ENCODE data around the gene TNFRSF13B.

The TNFRSF13B gene

DNA sequence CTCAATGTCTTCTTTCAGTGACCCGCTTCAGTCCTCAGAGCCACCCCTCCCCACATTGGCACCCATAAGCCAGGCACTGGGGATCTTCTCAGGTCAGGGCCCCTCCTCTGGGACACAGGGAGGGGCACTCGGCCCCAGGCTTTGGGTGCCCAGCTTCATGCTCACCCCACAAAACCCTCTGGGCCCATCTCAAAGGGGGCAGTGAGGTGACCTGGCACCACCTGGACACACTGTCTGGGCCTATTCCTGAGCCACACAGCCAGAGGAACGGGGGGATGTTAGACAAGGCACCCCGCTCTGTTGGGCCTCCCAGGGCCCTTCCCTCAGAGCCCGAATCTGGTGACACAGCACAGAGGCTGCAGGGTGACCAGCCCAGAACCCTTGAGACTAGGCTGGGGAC lies 36.1 kb downstream of the TNFRSF13B start:
- DNase-seq = no peak

DNA sequence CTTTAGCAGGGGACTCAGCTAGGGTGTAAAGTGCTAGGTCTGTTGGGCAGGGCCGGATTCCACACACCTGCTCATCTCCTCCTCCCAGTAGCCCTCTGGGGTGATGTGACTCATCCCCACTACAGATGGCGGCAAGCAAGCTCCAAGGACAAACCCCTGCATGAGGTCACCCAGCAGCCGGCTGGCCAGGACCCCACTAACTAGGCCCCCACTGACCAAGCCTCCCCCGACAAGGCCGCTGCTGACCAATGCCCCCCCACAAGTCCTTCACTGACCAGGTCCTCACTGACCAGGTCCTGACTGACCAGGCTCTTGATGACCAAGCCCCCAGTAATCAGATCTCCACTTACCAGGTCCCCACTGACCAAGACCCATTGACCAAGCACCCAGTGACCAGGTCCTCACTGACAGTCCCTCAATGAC lies 36.7 kb downstream of the TNFRSF13B start:
- DNase-seq = no peak

DNA sequence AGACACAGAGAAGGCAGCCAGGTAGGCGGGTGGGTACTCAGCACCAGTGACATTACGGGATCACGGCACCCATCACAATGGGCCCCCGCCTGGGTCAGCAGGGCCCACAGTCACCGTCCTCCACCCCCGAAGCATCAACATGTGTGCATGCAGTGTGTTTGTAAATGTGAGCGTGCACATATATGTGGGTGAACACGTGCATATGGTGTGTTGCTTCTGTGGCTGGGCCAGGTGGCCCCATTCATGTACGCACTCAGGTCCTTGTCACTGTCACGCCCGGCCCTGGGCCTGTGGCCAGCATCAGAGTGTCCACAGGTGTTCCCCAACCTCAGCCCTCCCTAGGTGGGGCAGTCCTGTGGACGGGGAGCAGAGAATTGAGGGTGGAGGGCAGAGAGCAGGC lies 37.1 kb downstream of the TNFRSF13B start:
- no peak for DNase-seq

DNA sequence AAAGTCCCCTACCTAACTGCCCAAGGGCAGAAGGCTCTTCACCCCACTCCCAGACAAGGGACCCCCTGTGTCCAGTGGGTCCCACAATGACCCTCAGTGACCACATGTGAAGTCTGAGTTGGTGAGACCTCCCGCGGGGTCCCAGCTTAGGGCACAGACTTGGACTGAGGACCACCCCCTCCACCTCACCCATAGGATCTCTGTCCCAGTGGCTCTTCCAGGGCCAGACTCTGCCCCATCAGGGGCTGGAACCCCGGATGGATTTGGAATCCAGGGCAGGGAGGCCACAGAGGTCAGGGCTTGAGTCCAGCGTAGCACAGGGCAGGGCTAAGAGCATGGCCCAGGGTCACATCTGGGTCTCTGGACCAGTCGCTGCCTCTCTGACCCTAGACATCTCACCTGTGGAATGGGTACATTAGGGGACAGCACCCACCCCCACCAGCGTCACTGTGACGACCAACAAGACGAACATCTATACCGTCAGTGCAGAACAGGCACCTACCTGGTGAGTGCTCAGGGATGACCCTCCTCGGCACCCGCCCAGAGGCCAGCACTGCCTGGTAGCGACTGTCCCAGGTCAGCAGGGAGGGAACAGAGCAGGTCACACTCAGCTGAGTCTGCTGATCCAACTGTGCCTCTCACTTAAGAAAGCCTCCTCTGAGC lies 37.7 kb downstream of the TNFRSF13B start:
- no peak for DNase-seq

DNA sequence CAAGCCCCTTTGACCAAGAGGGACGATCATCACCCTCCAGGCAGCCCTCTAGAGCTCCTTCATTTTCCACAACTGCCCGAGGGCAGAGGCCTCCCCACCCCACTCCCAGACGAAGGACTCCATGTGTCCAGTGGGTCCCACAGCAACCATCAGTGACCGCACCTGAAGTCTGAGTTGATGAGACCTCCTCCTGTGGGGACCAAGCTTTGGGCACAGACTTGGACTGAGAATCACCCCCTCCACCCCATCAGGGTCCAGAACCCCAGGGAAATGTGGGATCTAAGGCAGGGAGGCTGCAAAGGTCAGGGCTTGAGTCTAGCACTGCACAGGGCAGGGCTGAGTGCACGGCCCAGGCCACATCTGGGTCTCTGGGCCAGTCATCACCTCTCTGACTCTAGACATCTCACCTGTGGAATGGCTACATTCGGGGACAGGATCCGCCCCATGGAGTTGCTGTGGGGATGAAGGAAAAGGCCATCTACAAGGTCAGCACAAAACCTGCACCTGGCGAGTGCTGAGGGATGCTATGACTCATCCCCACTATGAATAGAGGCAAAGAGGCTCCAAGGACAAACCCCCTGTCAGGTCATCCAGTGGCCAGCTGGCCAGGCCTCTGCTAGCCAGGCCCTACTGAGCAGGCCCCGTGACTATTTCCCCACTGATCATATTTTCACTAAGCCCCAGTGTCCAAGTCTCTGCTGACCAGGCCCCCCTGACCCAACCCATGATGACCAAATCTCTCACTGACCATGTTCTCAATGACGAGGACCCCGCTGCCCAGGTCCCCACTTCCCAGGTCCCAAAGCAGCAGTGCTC lies 38.4 kb downstream of the TNFRSF13B start:
- no peak for DNase-seq

DNA sequence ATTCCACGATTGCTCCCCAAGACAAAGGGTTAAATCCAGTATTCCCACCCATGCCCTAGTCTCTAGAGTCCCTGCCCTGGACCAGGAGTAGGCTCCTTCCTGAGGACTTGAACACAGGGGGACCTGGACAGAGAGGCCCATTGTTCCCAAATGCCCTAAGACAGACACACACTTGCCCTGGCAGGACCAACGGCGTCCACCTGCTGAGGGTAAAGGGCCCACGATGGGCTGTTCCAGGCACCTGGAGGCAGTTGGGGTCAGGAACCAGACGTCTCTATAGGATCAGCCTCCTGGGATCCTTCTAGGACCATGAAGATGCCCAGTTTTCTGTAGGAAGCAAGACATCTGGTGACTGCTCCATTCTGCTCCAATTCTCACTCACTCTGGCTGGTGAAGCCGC lies 39.3 kb downstream of the TNFRSF13B start:
- no peak for DNase-seq

DNA sequence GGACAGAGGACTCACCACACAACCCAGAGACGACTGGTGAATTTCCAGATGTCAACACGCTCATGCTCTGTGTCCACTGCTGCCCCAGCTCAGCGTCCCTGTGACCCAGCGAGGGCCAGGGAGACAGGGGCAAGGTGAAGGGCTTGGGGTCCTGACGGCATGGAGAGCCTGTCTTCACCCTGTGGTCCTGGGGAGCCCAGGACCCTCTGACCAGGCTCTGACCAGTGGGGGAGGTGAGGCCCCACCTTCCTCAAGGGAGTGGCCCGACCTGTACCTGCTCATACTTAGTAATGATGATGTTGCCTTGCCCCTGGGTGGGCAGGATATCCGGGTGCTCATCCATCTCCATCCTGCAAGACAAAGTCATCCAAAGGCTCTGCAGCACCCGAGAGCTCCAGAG lies 39.8 kb downstream of the TNFRSF13B start:
- DNase-seq = no peak

DNA sequence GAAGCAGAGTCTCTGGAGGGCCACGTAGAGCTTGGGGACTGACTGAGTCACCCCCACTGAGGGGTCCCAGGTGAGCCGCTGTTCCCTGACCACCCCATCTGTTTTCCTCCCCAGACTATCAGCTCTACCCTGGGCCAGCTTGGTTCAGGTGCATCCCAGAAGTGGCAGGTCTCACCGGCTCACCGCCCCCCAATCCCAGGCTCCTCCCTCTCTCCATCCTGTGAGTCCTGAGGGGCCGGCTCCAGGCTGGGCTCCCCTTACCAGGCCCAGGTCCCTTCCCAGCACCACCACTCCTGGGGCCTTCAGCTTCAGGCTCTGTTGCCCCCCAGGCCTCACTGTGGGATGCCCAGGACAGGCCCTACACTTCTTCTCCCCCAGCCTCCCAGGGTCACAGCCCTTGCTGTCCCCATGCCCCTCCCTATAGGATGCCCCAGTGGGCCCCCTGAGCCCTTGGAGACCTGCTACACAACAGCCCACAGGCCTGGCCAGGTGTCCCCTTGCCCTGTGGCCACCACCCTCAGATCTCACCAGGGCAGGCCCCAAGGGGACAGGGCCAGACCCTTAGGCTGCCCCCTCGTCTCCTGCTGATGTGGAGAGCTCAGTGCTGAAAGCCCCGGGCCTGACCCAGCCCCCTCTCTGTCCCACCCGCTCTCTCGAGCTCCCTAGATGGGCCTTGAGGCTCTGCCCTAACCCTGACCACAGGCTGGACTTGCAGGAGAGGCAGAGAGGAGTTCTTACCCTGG lies 40.4 kb downstream of the TNFRSF13B start:
- DNase-seq = no peak

DNA sequence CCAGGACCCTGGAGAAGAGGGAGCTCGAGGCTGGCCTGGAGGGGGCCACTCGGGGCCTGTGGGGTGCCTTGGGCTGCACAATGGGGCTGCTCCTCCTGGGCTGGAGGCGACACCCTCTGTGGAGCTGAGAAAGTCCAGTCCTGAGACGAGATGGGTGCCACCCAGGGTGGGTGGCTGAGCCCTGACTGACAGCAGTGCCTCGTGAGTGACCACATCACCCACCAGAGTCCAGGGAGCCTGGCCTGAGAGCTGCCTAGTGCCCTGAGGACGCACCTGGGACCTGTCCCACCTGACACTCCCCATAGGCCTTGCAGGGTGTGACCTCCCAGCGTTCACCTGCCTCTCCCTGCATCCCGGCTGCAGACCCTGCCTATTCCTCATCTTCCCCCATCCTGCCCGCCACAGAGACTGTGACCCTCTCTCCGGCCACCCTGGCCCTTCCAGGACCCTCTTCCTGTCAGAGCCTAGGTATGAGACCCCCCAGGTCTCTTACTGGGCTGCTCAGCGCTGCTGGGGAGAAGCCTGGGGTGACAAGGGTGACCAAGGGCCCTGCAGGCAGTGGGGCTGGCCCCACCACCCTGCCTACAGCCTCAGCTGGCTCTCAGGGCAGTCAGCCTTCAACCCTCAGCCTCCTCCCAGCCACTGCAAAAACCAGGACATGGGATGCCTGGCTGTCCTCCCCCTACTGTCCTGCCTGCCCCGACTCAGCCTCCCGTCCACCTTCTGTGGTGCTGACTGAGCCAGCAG lies 41.2 kb downstream of the TNFRSF13B start:
- DNase-seq = no peak

DNA sequence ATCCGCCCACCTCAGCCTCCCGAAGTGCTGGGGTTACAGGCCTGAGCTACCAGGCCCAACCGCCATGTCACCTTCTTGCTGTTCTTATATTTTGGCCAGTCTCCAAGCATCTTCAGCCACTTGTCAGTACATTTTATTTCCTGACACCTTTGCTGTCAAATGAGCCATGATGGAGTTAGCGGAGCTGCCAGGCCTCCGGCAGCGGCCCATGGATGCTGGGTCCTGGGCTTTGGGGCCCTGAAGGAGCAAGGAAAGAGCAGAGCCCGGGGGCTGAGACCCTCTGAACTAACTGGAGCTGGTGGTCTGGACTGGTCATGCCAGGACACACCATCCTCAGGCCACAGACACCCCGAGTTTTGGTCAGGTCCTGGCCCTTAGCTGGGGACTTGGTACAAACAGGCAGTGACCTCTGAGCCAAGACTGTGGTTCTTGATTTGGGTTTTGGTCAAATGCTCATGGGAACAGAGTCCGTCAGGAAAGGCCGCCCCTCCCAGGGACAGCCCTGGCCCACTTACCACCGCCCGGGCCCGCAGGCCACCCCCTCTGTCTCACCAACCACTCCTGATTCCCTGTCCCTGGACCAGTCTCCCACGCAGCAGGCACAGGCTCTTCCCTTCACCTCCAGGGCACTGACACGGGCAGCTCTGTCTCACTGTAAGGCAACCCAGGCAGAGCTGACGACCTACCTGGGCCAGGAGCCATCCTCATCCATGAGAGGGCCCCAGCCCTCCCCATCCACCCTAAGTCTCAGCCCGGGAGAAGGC lies 42.0 kb downstream of the TNFRSF13B start:
- DNase-seq = no peak

DNA sequence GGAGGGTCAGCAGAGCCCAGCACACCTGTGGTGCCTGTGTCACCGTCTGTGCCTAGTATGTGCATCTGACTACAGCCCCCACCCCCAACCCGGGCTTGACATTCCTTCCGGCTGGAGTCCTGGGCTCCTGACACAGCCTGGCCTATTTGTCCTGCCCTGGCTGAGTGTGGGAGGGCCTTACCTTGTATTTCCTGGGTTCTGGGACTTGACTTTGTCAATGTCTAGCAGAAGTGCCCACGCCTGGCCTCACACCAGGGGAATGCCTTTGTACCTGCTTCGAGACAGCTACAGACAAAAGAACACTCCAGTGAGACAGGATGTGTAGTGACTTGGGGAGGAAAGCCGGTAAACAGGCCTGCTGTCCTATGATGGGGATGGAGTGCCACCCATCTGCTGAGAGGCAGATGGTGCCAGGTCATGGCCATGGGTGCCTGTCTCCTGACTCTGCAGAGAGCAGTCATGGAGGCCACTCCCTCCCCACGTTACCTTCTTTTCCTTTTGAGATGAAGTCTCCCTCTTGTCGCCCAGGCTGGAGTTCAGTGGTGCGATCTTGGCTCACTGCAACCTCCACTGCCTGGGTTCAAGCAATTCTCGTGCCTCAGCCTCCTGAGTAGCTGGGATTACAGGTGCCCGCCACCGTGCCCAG lies 42.8 kb downstream of the TNFRSF13B start:
- no peak for DNase-seq

DNA sequence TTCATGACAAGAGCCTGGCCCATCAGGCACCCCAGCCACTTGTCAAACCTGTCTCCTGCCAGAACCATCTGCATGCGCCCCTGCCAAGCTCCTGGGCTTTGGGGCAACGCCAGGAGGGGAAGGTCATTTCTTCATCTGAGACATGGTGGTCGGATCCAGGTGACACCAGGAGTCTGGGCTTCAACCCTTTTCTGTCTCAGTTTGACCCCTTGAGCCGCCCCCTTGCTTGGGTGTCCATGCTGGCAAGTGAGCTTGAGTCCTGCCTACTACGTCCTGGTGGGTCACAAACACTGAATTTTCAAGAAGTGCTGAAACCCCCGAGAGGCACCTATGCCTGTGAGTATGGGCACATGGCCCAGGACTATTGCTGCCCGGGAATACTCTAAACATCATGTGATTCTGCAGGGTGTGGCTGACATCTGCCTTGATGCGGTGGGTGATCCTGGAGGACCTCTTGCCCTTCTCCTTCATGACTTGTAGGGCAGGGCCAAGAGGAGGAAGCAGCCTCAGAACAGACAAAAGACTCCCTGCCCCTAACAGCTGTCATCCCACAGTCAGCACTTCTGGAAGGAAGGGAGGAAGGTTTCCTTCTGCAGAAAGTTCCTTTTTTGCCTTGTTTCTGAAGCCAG lies 43.4 kb downstream of the TNFRSF13B start:
- DNase-seq = no peak

DNA sequence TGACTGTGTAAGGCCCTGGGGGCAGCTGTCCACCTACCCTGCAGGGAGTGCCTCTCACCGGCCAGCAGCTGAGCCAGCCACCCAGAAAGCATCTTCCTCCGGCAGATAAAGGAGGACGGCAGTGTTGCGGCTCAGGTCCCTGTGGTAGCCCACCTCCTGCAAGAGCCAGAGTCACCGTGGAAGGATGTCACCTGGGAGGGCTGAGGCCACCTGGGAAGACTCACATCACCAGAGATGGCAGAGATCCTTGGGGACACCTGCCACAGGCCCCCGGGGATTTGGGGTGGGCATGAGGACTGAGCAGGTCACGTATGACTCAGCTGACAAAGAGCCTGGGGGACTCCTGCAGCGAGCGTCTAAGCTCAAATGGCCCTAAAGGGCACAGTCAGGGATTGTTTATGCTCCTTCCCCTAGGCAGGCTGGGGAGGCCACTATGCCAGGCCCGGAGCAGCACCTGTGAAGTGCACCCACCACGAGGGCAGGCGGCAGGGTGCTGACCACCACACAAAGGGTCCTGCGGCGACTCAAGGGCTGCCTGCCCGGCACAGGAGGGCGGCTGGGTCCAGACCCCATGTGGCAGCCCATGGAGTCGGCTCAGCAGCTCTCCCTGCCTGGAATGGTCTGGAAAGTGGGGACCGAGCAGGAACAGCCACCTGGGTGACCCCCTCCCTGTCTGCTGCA lies 44.1 kb downstream of the TNFRSF13B start:
- DNase-seq = no peak

DNA sequence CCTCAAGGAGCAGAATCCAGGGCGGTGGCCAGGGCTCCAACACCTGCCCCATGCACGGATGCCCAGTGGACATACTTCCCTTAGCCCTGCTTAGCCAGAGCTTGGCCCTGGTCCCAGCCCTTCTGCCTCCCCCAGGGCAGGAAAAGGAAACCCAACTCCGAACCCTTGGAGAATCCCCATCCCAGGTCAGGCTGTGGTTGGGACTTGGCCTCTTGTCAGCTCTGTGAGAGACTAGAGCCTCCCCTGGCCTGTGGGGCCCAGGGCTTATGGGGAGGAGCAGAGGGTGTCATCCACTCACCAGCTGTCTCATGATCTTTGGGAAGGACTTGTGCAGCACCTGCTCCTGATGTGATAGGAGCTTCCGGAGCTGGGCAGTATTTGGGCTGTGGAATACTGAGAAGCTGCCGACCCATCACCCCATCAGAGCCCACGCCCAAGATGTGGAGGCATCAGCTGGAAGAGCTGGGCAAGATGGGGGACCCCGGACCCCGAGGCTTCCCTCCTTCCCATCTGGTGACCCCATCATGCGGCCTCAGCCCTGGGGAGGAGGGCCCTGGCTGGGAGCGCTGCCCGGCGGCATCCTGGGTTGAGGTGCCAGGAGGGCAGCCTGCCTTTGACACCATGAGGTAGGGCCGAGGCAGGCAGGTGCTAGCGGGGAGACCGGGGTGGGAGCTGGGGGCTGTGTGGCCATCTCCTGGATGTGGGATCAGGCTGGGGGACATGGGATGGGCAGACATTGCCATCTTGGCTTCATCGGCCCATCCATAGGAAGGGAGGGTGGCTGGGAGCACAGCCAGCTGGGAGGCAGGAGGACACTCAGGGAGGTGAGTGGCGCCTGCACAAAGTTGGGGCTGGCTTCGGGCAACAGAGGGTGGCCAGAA lies 45.1 kb downstream of the TNFRSF13B start:
- no peak for DNase-seq

DNA sequence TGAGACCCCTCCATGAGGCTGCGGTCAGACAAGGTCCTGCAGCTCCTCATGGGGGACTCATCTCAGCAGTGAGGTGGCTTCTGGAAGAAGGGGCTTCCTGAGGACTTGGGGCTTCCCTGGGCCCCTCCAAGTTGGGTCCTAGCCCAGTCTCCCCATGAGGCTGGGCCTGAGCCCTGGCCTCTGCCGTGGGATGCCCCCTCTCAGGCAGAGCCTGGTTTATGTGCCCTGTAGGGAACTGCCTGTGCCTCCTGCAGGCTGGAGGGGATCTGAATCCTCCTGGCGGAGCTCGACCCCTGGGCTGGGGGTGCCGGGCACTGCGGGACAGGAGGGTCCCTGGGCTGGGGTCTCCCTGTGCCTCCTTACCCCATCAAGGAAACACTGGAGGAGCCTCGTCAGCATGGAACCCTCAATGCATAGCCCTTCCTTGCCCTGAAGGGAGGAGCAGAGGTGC lies 45.8 kb downstream of the TNFRSF13B start:
- no peak for DNase-seq

DNA sequence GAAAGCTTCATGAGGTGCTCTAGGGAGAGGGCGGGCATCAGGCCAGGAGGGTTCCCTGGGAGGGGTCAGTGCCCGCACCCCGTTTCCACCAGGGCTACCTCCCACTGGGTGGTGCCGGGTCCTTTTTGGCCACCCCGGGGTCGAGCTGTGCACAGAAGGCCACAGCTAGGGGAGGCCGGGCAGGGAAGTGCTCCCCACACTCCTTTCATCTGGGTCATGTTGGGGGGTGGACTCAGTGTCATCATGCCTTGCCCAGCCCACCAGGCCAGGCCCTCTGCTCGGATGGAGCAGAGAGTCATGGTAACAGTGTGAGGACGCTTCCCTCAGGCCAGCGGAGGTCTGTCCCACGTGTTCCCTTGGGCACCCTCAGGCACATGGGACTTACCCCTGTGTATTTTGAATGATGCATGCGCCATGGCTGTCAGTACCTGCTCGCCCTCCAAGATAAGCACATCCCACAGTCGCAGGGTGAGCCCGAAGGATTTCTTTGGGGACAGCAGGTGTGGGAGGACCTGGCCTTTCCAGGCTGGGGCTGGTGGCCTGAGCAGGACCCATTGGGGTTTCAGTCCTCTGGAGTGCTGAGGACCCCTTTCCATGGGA lies 46.4 kb downstream of the TNFRSF13B start:
- no peak for DNase-seq

DNA sequence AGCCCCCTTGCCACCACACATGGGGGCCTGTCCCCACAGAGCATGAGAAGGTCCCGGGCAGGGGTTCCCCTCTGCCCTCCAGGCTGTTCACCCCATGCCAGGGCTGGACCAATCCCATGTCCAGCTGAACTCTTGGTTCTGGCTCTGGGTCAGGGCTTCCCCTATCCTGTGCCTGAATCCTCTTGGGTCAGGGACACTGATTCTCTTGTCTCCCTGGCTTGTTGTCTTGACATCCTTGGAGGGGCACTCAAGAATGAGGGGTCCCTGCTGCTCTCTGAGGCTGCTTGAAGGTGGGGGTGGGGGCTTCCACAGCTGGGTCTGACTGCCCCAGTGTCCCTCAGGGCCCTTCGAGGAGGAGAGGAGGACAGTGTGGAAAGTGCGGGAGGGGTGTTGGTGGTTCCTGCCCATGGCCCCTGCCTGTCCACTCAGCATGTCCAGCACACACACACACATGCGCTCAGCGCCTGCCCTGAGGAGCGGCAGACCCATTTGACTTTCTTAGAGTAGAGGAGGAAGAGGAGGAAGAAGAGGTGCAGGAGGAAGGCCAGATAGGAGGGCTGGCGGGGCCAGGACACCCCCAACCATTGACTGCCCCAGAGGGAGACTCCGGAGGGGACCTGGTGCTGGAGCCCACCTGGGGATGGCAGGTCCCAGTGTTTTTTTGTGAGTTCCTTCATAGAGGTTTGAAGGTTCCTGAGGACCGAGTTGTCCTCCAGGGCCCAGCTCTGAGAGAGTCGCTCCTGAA lies 47.0 kb downstream of the TNFRSF13B start:
- DNase-seq = no peak

Data from activated CD4-positive, alpha-beta T cell treated with anti-CD3 and anti-CD28 coated beads, Interleukin-2, amount 50 U/mL, for 4 hours (primary cell).